ENCODE measurements around the gene ATXN1.

ATXN1 gene

DNA sequence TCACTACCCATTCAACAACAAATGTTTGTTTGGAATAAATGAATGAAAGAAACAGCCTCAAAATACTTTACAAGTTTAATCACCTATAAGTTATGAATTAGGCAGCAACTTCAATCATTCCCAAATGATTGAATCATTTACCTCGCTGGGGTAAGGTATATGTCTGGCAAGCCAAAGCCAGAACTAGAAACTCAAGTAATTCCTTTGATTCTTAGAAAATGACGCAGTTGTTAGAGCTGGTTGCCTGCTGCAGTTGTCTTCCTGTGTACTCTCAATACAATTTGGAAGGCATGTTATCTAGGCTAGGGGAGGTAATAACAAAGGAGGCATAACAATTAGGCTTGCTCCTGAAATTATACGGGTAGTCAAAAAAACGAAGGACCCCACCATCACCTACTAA lies 160.6 kb downstream of the ATXN1 start:
- DNase-seq: no peak
- H3K36me3 ChIP-seq: peaks cover 0 to 9% (median 4%) of the 10 kb centered on the region in 3 donors
- TF ChIP-seq, protein P1, sequence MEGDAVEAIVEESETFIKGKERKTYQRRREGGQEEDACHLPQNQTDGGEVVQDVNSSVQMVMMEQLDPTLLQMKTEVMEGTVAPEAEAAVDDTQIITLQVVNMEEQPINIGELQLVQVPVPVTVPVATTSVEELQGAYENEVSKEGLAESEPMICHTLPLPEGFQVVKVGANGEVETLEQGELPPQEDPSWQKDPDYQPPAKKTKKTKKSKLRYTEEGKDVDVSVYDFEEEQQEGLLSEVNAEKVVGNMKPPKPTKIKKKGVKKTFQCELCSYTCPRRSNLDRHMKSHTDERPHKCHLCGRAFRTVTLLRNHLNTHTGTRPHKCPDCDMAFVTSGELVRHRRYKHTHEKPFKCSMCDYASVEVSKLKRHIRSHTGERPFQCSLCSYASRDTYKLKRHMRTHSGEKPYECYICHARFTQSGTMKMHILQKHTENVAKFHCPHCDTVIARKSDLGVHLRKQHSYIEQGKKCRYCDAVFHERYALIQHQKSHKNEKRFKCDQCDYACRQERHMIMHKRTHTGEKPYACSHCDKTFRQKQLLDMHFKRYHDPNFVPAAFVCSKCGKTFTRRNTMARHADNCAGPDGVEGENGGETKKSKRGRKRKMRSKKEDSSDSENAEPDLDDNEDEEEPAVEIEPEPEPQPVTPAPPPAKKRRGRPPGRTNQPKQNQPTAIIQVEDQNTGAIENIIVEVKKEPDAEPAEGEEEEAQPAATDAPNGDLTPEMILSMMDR (IDR thresholded peaks at IDR 0.05): no peak
- no peaks in the 10 kb centered on the region for H3K9me3 ChIP-seq
- intact Hi-C loops (cut with DNase I; ENCODE audit: low total_unique reads): no loop called here
- H3K4me3 ChIP-seq: no peak overlapping the region
- no peaks in the 10 kb centered on the region for H3K4me1 ChIP-seq
- no peak overlapping the region for H3K27ac ChIP-seq
- no peaks in the 10 kb centered on the region for H3K27me3 ChIP-seq

DNA sequence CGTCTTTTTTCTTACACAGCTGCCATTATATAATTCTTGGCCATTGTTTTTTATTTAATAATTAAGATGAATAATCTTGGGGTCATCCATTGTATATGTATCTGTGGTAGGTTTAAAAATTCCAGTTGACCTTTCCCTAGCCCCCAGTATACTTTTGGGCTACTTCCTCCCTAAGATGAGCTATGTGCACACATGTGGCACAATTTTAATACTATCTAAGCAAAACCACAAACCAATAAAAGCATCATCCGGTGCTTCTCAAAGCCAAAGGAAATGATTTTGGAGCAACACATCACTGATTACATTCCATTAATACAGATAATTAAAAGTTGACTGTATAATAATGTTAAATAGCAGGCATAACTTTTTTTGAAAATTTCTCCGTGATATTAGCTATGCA lies 161.2 kb downstream of the ATXN1 start:
- TF ChIP-seq, protein P1 (IDR thresholded peaks at IDR 0.05): no peak
- intact Hi-C loops (cut with DNase I; ENCODE audit: low total_unique reads): no loop called here
- no peak for DNase-seq
- Histone ChIP-seq H3K9me3 (no peaks in the 10 kb centered on the region), H3K27ac (no peak overlapping the region), H3K36me3 (peaks cover 0 to 9% (median 4%) of the 10 kb centered on the region in 3 donors), H3K4me1 (no peaks in the 10 kb centered on the region), H3K27me3 (no peaks in the 10 kb centered on the region), H3K4me3 (no peak overlapping the region)

DNA sequence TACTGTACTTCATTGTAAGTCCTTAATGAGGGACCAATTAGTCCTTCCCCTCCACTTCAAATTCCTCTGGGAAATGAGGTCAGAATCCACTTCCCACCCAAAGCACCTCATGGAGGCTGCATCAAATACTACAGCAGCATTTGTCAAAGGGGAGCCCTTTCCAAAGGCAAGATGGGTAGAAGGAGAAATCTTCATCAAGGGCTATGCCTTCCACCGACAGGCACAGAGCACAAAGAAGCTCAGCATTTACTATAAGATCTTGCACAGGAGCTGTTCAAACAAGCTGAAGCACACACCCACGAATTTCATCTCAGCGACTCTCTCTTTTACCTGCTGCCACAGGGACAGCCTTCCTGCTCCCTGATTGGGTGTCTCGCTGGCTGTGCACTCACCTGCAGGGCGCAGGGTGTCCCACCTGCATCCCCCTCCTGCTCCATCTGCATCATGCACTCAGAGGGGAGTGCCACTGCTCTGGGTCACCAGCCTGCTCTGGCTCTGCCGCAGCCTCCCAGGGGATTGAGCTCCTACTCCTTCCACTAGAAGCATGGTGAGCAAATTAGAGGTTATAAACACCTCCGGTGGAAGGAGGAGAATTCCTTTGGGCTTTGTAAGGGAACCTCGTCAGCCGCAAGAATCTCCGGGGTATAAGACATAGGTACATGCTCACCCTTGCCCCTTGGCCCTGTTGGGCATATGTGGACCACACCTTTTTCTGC lies 164.5 kb downstream of the ATXN1 start:
- peaks cover 0 to 6% (median 2%) of the 10 kb centered on the region in 4 donors for H3K4me1 ChIP-seq
- intact Hi-C loops (cut with DNase I; ENCODE audit: low total_unique reads): no loop called here
- no peaks in the 10 kb centered on the region for H3K27me3 ChIP-seq
- H3K27ac ChIP-seq: no peak overlapping the region
- H3K4me3 ChIP-seq: no peak overlapping the region
- peaks cover 0 to 4% (median 4%) of the 10 kb centered on the region in 3 donors for H3K36me3 ChIP-seq
- no peaks in the 10 kb centered on the region for H3K9me3 ChIP-seq
- TF ChIP-seq, protein P1 (IDR thresholded peaks at IDR 0.05): no peak
- DNase-seq: no peak

DNA sequence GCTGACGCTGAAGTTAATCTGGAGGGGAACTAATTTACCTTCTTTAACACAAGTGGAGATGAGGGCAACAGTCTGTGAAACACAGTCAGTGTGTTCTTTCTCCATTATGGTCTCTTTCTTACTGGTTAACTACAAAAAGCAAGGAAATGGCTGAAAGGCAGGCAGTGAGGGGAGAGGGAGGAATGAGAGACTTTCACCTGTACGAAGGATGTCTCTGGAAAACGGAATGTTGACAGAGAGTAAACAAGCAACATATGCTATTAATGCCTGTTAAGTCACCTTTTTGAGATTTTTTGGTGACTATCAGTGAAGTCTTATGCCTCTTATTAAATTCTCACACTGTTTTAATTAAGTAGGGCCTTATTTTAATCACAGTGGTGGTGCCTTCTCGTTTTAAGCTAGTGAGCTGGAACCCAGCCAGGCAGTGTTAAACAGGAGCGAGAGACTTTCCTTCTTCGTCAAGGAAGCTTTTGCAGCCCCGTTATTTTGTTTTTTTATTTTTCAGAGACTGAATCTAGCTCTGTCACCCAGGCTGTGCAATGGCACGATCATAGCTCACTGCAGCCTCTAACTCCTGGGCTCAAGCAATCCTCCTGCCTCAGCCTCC lies 165.6 kb downstream of the ATXN1 start:
- no peaks in the 10 kb centered on the region for H3K27me3 ChIP-seq
- H3K9me3 ChIP-seq: no peaks in the 10 kb centered on the region
- intact Hi-C loops (cut with DNase I; ENCODE audit: low total_unique reads): no loop called here
- no peak overlapping the region for H3K4me3 ChIP-seq
- H3K4me1 ChIP-seq: peaks cover 0 to 7% (median 2%) of the 10 kb centered on the region in 4 donors
- H3K27ac ChIP-seq: no peak overlapping the region
- TF ChIP-seq, protein P1 (IDR thresholded peaks at IDR 0.05): no peak
- DNase-seq: no peak
- H3K36me3 ChIP-seq: peaks cover 0 to 4% (median 4%) of the 10 kb centered on the region in 3 donors

DNA sequence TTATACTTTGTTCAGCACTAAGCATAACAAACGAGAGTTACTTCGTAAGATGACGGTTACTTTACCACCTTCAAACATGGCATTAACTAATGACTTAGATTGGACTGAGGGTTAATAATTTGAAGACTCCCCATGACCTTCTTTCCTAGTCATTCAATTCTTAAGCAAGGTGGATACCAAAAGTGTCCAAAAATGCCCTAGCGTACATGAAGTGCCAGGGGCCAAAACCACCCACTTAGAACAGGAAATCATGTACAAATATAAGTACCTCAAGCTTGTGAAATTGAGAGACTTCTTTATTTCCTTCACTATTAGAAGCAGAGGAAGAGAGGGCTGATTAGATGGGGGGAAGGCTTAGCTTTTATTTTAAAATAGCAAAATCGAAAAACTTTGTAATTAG lies 166.4 kb downstream of the ATXN1 start:
- no peak for DNase-seq
- Histone ChIP-seq H3K4me3 (no peak overlapping the region), H3K36me3 (peaks cover 0 to 4% (median 4%) of the 10 kb centered on the region in 3 donors), H3K27ac (no peak overlapping the region), H3K27me3 (no peaks in the 10 kb centered on the region), H3K9me3 (no peaks in the 10 kb centered on the region), H3K4me1 (peaks cover 0 to 7% (median 2%) of the 10 kb centered on the region in 4 donors)
- intact Hi-C loops (cut with DNase I; ENCODE audit: low total_unique reads): no loop called here
- TF ChIP-seq, protein P1 (IDR thresholded peaks at IDR 0.05): no peak

All from tibial artery (tissue), 4 donors.